ENCODE measurements around the gene EPHB2.

The EPHB2 gene

DNA sequence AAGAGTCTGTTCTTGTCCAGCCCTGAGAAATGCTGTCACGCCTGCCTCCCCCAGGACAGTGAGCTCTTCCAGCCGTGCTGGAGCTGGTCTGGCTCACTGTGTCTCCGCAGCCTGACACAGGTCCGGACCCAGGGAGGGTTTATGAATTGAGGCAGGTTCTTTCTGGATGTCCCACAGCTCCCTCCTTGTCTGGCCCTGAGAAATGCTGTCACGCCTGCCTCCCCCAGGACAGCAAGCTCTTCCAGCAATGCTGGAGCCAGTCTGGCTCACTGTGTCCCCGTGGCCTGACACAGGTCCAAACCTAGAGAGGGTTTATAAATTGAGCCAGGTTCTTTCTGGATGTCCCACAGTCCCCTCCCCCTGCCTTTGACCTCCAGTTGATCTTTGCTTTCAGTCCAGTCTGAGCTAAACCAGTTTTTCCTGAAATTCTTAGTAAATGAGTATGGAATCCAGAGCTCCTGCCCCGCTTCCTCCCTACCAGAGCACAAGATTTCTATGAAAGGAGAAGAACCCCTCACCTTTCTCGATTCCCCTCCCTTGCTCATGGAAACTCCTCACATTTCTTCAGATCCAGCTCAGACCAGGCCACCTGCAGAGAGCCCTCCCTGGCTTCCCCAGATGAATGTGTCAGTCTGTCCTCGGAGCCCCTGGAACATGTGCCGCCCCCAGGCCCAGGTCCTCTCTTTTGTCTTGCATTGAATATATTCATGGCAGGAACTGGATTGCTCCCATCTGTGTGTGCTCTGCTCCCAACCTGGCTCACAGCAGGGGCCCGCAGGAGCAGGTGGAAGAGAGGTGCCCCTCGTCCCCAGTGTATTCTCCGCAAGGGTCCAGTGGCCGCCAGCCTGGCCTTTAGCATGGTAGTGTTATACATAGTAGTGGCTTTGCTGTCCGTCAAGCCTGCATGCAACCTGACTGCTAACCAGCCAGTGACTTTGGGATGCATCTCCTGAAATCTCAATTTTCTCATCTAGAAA lies 116.3 kb downstream of the EPHB2 start:
- Histone ChIP-seq H3K27ac (no peak overlapping the region), H3K36me3 (no peaks in the 10 kb centered on the region), H3K4me3 (ENCODE audit: low read depth, low read length) (no peak overlapping the region), H3K9me3 (ENCODE audit: severe bottlenecking) (no peaks in the 10 kb centered on the region), H3K27me3 (ENCODE audit: insufficient read depth, low read depth, severe bottlenecking) (no peaks in the 10 kb centered on the region)
- no peak for DNase-seq
- TF ChIP-seq, protein P1, sequence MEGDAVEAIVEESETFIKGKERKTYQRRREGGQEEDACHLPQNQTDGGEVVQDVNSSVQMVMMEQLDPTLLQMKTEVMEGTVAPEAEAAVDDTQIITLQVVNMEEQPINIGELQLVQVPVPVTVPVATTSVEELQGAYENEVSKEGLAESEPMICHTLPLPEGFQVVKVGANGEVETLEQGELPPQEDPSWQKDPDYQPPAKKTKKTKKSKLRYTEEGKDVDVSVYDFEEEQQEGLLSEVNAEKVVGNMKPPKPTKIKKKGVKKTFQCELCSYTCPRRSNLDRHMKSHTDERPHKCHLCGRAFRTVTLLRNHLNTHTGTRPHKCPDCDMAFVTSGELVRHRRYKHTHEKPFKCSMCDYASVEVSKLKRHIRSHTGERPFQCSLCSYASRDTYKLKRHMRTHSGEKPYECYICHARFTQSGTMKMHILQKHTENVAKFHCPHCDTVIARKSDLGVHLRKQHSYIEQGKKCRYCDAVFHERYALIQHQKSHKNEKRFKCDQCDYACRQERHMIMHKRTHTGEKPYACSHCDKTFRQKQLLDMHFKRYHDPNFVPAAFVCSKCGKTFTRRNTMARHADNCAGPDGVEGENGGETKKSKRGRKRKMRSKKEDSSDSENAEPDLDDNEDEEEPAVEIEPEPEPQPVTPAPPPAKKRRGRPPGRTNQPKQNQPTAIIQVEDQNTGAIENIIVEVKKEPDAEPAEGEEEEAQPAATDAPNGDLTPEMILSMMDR (IDR thresholded peaks at IDR 0.05; ENCODE audit: low read depth, low read length) = no peak

DNA sequence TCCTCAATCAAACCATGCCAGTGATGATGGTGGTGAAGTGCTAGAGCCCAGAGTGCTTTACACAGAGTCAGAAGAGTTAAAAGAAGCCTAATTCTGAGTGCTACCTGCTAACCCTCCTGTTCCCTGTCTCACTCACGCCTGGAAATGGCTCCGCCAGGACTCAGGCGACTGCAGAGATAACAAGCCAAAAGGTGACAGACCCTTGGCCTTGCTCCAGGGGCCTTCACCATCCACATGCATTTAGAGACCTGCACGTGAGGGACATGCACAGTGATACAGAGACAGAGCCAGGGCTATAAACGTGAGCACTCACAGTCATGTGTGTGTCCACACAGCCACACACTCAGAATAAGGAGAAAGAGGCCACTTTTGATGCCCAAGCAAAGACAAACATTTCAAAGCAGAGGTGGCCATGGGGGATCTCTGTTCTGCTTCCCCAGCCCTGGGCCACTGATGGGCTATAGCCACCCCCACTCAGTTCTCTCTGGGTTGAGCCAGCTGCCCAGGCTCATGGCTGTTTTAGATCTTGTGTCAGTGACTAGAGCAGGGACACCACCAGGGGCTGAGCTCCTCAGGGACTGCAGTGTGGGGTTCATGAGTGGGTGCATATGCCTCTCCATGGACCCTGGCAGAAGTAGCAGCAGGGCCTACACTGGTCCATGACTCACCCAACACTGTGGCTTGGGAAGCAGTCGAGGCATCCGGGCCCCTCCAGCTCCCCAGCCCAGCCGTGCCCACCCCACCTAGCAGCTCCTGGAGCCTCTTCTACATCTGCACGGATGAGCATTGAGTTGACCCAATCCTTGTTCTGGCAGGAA lies 117.2 kb downstream of the EPHB2 start:
- H3K27ac ChIP-seq = no peak overlapping the region

DNA sequence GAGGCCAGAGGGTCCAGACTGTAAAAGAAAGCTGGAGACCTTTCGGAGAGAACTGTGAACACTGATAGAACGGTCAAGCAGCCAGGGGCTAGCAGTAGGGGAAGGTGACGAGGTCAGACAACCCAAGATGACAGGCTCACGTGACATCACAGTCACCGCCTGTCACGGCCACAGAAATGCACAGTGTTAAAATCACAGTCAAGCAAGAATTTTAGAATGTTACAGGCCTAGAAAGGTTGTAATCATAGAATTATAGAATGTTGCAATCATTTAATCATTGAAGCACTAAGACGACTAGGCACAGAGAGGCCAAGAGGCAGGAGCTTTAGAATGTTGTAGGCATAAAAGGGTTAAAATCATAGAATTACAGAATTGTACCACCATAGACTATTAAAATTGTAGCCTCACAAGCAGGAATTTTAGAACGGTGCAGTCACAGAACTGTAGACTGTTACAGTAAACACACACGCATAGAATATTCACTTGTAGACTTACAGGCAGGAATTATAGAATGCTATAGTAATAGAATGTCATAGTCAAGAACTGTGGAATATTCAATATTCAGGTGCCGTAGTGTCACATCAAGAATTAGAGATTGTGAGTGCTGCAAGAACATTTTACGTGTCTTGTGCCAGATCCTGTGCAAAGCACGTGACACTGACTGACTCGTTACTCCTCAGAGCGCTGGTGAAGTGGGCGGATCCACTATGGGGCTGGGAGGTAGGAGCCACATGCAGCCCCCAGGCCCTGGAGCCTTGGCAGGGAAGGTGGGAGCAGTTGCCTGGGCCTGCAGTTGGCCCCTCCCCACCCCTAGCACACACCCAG lies 118.1 kb downstream of the EPHB2 start:
- Histone ChIP-seq H3K27ac (no peak overlapping the region), H3K9me3 (ENCODE audit: severe bottlenecking) (no peaks in the 10 kb centered on the region), H3K27me3 (ENCODE audit: insufficient read depth, low read depth, severe bottlenecking) (no peaks in the 10 kb centered on the region), H3K4me3 (ENCODE audit: low read depth, low read length) (no peak overlapping the region), H3K36me3 (no peaks in the 10 kb centered on the region)
- TF ChIP-seq, protein P1 (IDR thresholded peaks at IDR 0.05; ENCODE audit: low read depth, low read length) = no peak
- DNase-seq = no peak

More for the DNA sequence above, 117.2 kb downstream of the EPHB2 start:
- no peak for DNase-seq
- H3K4me3 ChIP-seq (ENCODE audit: low read depth, low read length) = no peak overlapping the region
- H3K9me3 ChIP-seq (ENCODE audit: severe bottlenecking) = no peaks in the 10 kb centered on the region
- no peaks in the 10 kb centered on the region for H3K27me3 ChIP-seq (ENCODE audit: insufficient read depth, low read depth, severe bottlenecking)
- H3K36me3 ChIP-seq = no peaks in the 10 kb centered on the region
- TF ChIP-seq, protein P1 (IDR thresholded peaks at IDR 0.05; ENCODE audit: low read depth, low read length) = no peak

DNA sequence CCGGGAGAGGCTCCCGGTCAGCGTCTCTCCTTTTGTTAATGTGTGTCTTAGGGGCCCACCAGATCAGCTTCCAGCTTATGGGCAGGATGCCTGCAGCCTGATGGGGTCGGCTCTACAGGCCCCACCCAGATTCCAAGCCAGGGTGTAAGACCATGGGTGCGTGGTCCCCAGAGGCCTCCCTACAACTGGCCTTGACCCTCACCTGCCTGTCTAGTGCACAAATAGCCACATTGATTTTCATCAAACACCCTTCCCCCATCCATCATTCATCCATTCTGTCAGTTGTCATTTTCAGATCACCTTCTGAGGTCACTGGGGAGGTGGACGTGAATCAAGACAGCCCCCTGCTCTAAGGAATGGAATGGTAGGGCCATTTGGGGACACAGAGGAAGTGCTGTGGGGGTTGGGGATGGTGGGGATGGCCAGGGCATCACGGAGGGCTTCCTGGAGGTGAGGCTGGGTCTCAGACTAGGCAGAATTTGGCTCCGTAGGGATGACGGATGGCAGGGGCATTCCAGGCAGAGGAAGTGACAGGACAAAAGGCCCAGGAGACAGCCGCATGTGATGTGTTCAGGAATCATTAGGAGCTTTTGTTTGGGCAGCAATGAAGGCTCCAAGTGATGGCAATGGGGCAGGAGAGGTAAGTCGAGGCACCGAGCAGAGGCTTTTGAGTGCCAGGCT lies 118.8 kb downstream of the EPHB2 start:
- DNase-seq = no peak
- no peaks in the 10 kb centered on the region for H3K9me3 ChIP-seq (ENCODE audit: severe bottlenecking)
- H3K27ac ChIP-seq = no peak overlapping the region
- no peaks in the 10 kb centered on the region for H3K27me3 ChIP-seq (ENCODE audit: insufficient read depth, low read depth, severe bottlenecking)
- no peak overlapping the region for H3K4me3 ChIP-seq (ENCODE audit: low read depth, low read length)
- H3K36me3 ChIP-seq = no peaks in the 10 kb centered on the region
- TF ChIP-seq, protein P1 (IDR thresholded peaks at IDR 0.05; ENCODE audit: low read depth, low read length) = no peak

DNA sequence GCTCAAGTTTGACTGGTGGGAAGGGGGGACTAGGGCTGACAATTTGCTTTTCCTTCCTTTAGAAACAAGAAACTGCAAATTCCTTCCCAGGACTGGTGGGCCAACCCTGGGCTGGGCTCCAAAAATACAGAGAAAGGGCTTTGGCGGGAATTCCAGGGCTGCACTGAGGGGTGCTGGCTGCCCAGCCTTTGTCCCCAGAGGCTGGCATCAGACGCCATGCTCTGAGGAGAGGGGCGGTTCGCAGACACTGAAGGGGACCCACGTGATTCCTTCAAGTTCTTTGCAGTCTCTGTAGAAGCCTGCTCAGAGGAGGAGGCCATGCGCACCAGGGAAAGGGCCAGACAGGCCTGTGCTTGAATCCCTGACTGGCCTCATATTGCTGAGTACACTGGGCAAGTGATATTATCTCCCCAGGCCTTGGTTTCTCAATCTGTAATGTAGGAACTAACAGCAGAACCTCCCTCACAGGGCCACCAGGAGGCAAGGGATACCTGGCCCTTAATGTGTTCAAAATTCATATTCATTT lies 119.5 kb downstream of the EPHB2 start:
- Histone ChIP-seq H3K9me3 (ENCODE audit: severe bottlenecking) (no peaks in the 10 kb centered on the region), H3K36me3 (no peaks in the 10 kb centered on the region), H3K27ac (no peak overlapping the region), H3K27me3 (ENCODE audit: insufficient read depth, low read depth, severe bottlenecking) (no peaks in the 10 kb centered on the region), H3K4me3 (ENCODE audit: low read depth, low read length) (no peak overlapping the region)
- DNase-seq = no peak
- TF ChIP-seq, protein P1 (IDR thresholded peaks at IDR 0.05; ENCODE audit: low read depth, low read length) = no peak
